ENCODE measurements around the gene ITPR2.

Gene ITPR2

GRCh38 chr12:26374934-26375680 lies 457.9 kb downstream of the ITPR2 start:
- no peak for DNase-seq

GRCh38 chr12:26373606-26374495 lies 459.1 kb downstream of the ITPR2 start:
- no peak for DNase-seq

GRCh38 chr12:26372866-26373265 lies 460.1 kb downstream of the ITPR2 start:
- no peak for DNase-seq

GRCh38 chr12:26370098-26370497 lies 462.9 kb downstream of the ITPR2 start:
- no peak for DNase-seq

GRCh38 chr12:26369588-26369987 lies 463.4 kb downstream of the ITPR2 start:
- no peak for DNase-seq

GRCh38 chr12:26367991-26368730 lies 464.8 kb downstream of the ITPR2 start:
- no peak for DNase-seq

GRCh38 chr12:26361964-26362363 lies 471.0 kb downstream of the ITPR2 start:
- DNase-seq: no peak

- no peak for DNase-seq
These were observed 472.9 kb downstream of the ITPR2 start for GRCh38 chr12:26360062-26360461.

- no peak for DNase-seq
These were observed 473.4 kb downstream of the ITPR2 start for GRCh38 chr12:26359576-26359975.

- no peak for DNase-seq
These were observed 474.3 kb downstream of the ITPR2 start for GRCh38 chr12:26358651-26359050.

GRCh38 chr12:26347300-26347699 lies 485.7 kb downstream of the ITPR2 start:
- DNase-seq: no peak

GRCh38 chr12:26346736-26347135 lies 486.3 kb downstream of the ITPR2 start:
- no peak for DNase-seq

- no peak for DNase-seq
These were observed 487.5 kb downstream of the ITPR2 start for GRCh38 chr12:26345471-26346003.

GRCh38 chr12:26341491-26341890 lies 491.5 kb downstream of the ITPR2 start:
- no peak for DNase-seq

GRCh38 chr12:26340649-26341048 lies 492.3 kb downstream of the ITPR2 start:
- no peak for DNase-seq

GRCh38 chr12:26339976-26340375 lies 493.0 kb downstream of the ITPR2 start:
- no peak for DNase-seq

- DNase-seq: no peak
These were observed 494.1 kb downstream of the ITPR2 start for GRCh38 chr12:26338586-26339572.

GRCh38 chr12:26335651-26336050 lies 497.3 kb downstream of the ITPR2 start:
- DNase-seq: no peak

GRCh38 chr12:26334621-26335124 lies 498.3 kb downstream of the ITPR2 start:
- no peak for DNase-seq

- DNase-seq: no peak
These were observed 501.0 kb downstream of the ITPR2 start for GRCh38 chr12:26331960-26332359.

GRCh38 chr12:26331136-26331535 lies 501.9 kb downstream of the ITPR2 start:
- no peak for DNase-seq
